Measurements from ENCODE around the gene TBC1D2B. TPM values are rescaled to one million over a fixed set of nuclear protein-coding genes. Genes with fewer than 3 reads are reported as not detected.
"Not testable (repeated sequence)": the region's sequence is repeated elsewhere in the genome, so short reads cannot be mapped to it uniquely, and the experiment has no call there.

The TBC1D2B gene
- total and polyA plus RNA-seq, 5 donors from 2014 or later = 12.2 to 117 (median 17.6) TPM

GRCh38 chr15:77991658-77992201 is 85.8 kb downstream of the TBC1D2B start:
- H3K36me3 ChIP-seq (ENCODE audit: control insufficient read depth, insufficient read depth, low read length); H3K27me3 ChIP-seq (ENCODE audit: control insufficient read depth, insufficient read depth, low read length); H3K4me3 Mint-ChIP-seq; DNase-seq; H3K36me3 Mint-ChIP-seq; H3K27ac Mint-ChIP-seq; H3K9me3 Mint-ChIP-seq; H3K4me3 ChIP-seq (ENCODE audit: low read depth, low read length); H3K9me3 ChIP-seq (ENCODE audit: control insufficient read depth in 2 of 2, low read length in 2 of 2); H3K27me3 Mint-ChIP-seq; ATAC-seq (ENCODE audit: low read depth in 2 of 2); H3K27ac ChIP-seq (ENCODE audit: insufficient read depth, low read length, poor library complexity, severe bottlenecking): not testable (repeated sequence)
- H3K4me1 ChIP-seq (ENCODE audit: control insufficient read depth, insufficient read depth, low read length, poor library complexity, severe bottlenecking) = peaks cover 13% of the 10 kb centered on the region
- H3K4me1 Mint-ChIP-seq = peaks cover 0 to 27% (median 4%) of the 10 kb centered on the region in 4 donors

- DNase-seq = no peak
- peaks cover 2% of the 10 kb centered on the region for H3K36me3 ChIP-seq (ENCODE audit: control insufficient read depth, insufficient read depth, low read length)
- H3K4me3 ChIP-seq (ENCODE audit: low read depth, low read length) = no peak overlapping the region
- ATAC-seq (ENCODE audit: low read depth in 2 of 2) = no peak
- H3K4me1 ChIP-seq (ENCODE audit: control insufficient read depth, insufficient read depth, low read length, poor library complexity, severe bottlenecking) = peaks cover 13% of the 10 kb centered on the region
- H3K27ac ChIP-seq (ENCODE audit: insufficient read depth, low read length, poor library complexity, severe bottlenecking) = no peak overlapping the region
- H3K4me3 Mint-ChIP-seq = peak overlapping the region; percentile 22 to 80 (median 52)
- no peaks in the 10 kb centered on the region for H3K36me3 Mint-ChIP-seq
- H3K27me3 ChIP-seq (ENCODE audit: control insufficient read depth, insufficient read depth, low read length) = no peaks in the 10 kb centered on the region
- no peaks in the 10 kb centered on the region for H3K9me3 ChIP-seq (ENCODE audit: control insufficient read depth in 2 of 2, low read length in 2 of 2)
- no peaks in the 10 kb centered on the region for H3K27me3 Mint-ChIP-seq
- peaks cover 0 to 27% (median 4%) of the 10 kb centered on the region in 4 donors for H3K4me1 Mint-ChIP-seq
- peak overlapping the region; percentile 58 to 89 (median 88) for H3K27ac Mint-ChIP-seq
- peaks cover 0 to 2% (median 0%) of the 10 kb centered on the region in 7 donors for H3K9me3 Mint-ChIP-seq
Observed at GRCh38 chr15:77991029-77991406, 86.5 kb downstream of the TBC1D2B start.

- peak overlapping the region in 1 of 4 donors; percentile 13 for H3K4me3 Mint-ChIP-seq
- Histone ChIP-seq H3K27me3 (ENCODE audit: control insufficient read depth, insufficient read depth, low read length) (no peaks in the 10 kb centered on the region), H3K27ac (ENCODE audit: insufficient read depth, low read length, poor library complexity, severe bottlenecking) (no peak overlapping the region), H3K36me3 (ENCODE audit: control insufficient read depth, insufficient read depth, low read length) (peaks cover 2% of the 10 kb centered on the region), H3K4me1 (ENCODE audit: control insufficient read depth, insufficient read depth, low read length, poor library complexity, severe bottlenecking) (peaks cover 13% of the 10 kb centered on the region), H3K9me3 (ENCODE audit: control insufficient read depth in 2 of 2, low read length in 2 of 2) (no peaks in the 10 kb centered on the region), H3K4me3 (ENCODE audit: low read depth, low read length) (no peak overlapping the region)
- no peaks in the 10 kb centered on the region for H3K36me3 Mint-ChIP-seq
- DNase-seq (no peak), ATAC-seq (ENCODE audit: low read depth in 2 of 2) (no peak)
- H3K27me3 Mint-ChIP-seq = no peaks in the 10 kb centered on the region
- H3K27ac Mint-ChIP-seq = peak overlapping the region in 1 of 3 donors; percentile 20
- H3K4me1 Mint-ChIP-seq = peaks cover 0 to 27% (median 4%) of the 10 kb centered on the region in 4 donors
- peaks cover 0 to 2% (median 0%) of the 10 kb centered on the region in 7 donors for H3K9me3 Mint-ChIP-seq
Observed at GRCh38 chr15:77989296-77990143, 88.0 kb downstream of the TBC1D2B start.

GRCh38 chr15:77988347-77989295 is 88.9 kb downstream of the TBC1D2B start:
- H3K4me3 Mint-ChIP-seq = peak overlapping the region in 1 of 4 donors; percentile 13
- H3K27me3 Mint-ChIP-seq = no peaks in the 10 kb centered on the region
- peaks cover 0 to 24% (median 4%) of the 10 kb centered on the region in 4 donors for H3K4me1 Mint-ChIP-seq
- Histone ChIP-seq H3K36me3 (ENCODE audit: control insufficient read depth, insufficient read depth, low read length) (no peaks in the 10 kb centered on the region), H3K27ac (ENCODE audit: insufficient read depth, low read length, poor library complexity, severe bottlenecking) (no peak overlapping the region), H3K4me3 (ENCODE audit: low read depth, low read length) (no peak overlapping the region), H3K9me3 (ENCODE audit: control insufficient read depth in 2 of 2, low read length in 2 of 2) (no peaks in the 10 kb centered on the region), H3K27me3 (ENCODE audit: control insufficient read depth, insufficient read depth, low read length) (no peaks in the 10 kb centered on the region), H3K4me1 (ENCODE audit: control insufficient read depth, insufficient read depth, low read length, poor library complexity, severe bottlenecking) (peaks cover 13% of the 10 kb centered on the region)
- no peak for ATAC-seq (ENCODE audit: low read depth in 2 of 2)
- H3K9me3 Mint-ChIP-seq = peaks cover 0 to 2% (median 0%) of the 10 kb centered on the region in 7 donors
- DNase-seq = no peak
- no peaks in the 10 kb centered on the region for H3K36me3 Mint-ChIP-seq
- H3K27ac Mint-ChIP-seq = peak overlapping the region in 1 of 3 donors; percentile 20

DNA sequence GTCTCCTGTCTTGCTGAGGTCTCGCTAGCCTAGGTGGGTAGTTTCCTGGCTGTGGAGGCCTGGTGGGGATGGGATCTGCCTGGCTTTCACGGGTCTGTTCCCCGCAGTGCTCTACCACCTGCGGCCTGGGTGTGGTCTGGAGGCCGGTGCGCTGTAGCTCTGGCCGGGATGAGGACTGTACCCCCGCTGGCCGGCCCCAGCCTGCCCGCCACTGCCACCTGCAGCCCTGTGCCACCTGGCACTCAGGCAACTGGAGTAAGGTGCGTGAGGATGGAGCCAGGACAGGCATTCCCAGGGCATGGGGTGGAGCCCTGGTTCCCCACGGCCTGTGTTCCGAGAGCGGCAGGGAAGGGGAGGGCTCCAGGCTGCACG is 89.8 kb downstream of the TBC1D2B start:
- H3K27ac Mint-ChIP-seq, H3K4me3 Mint-ChIP-seq: not testable (repeated sequence)

DNA sequence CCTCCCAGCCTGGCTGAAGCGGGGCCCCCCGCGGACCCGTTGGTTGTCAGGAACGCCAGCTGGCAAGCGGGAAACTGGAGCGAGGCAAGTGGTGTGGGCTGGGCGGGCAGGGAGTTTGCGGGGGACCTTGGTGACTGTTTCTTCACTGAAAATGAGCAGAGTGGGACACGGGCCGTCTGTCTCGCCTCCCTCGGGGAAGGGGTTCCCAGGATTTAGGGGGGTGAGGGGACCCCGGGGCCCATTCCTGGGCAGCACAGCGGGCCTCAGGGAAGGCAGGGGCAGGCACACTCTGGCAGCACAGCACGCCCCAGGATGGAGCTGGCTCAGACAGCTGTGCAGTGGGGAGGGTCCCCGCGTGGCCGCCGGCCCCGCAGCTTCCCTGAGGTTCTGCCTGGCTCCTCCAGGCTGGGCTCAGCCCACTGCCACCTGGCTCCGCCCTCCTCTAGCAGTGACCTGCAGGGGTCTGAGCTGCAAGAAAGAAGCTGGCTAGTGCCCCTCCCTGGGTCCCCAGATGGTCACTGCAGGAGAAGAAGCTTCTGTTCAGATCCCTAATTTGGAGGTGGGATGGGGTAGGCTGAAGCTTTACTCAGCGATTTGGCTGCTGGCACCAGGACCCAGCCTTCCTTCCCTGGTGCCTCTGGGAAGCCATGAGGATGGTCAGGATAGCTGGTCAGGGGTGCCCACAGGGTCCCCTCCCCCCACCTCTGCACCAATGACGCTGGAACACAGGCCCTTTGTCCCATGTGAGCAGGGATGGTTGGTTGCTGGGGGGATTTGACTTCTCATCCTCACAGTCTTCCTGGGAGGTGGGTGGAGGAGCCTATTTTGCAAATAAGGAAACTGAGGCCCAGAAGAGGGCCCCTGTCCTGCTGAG is 90.4 kb downstream of the TBC1D2B start:
- DNase-seq = no peak
- no peak for ATAC-seq (ENCODE audit: low read depth in 2 of 2)

More for the DNA sequence above, 89.8 kb downstream of the TBC1D2B start:
- H3K36me3 Mint-ChIP-seq; H3K27me3 ChIP-seq (ENCODE audit: control insufficient read depth, insufficient read depth, low read length); DNase-seq; H3K4me3 ChIP-seq (ENCODE audit: low read depth, low read length); H3K9me3 ChIP-seq (ENCODE audit: control insufficient read depth in 2 of 2, low read length in 2 of 2); H3K9me3 Mint-ChIP-seq; H3K36me3 ChIP-seq (ENCODE audit: control insufficient read depth, insufficient read depth, low read length); ATAC-seq (ENCODE audit: low read depth in 2 of 2); H3K27ac ChIP-seq (ENCODE audit: insufficient read depth, low read length, poor library complexity, severe bottlenecking); H3K27me3 Mint-ChIP-seq: not testable (repeated sequence)
- peaks cover 13% of the 10 kb centered on the region for H3K4me1 ChIP-seq (ENCODE audit: control insufficient read depth, insufficient read depth, low read length, poor library complexity, severe bottlenecking)
- H3K4me1 Mint-ChIP-seq = peaks cover 0 to 23% (median 4%) of the 10 kb centered on the region in 4 donors

More for the DNA sequence above, 90.4 kb downstream of the TBC1D2B start:
- H3K4me3 Mint-ChIP-seq = no peak overlapping the region
- Histone ChIP-seq H3K36me3 (ENCODE audit: control insufficient read depth, insufficient read depth, low read length) (no peaks in the 10 kb centered on the region), H3K4me1 (ENCODE audit: control insufficient read depth, insufficient read depth, low read length, poor library complexity, severe bottlenecking) (peaks cover 13% of the 10 kb centered on the region), H3K9me3 (ENCODE audit: control insufficient read depth in 2 of 2, low read length in 2 of 2) (no peaks in the 10 kb centered on the region), H3K27me3 (ENCODE audit: control insufficient read depth, insufficient read depth, low read length) (no peaks in the 10 kb centered on the region), H3K27ac (ENCODE audit: insufficient read depth, low read length, poor library complexity, severe bottlenecking) (no peak overlapping the region), H3K4me3 (ENCODE audit: low read depth, low read length) (no peak overlapping the region)
- H3K4me1 Mint-ChIP-seq = peaks cover 0 to 23% (median 4%) of the 10 kb centered on the region in 4 donors
- H3K27me3 Mint-ChIP-seq = no peaks in the 10 kb centered on the region
- no peaks in the 10 kb centered on the region for H3K36me3 Mint-ChIP-seq
- no peak overlapping the region for H3K27ac Mint-ChIP-seq
- peaks cover 0 to 2% (median 0%) of the 10 kb centered on the region in 7 donors for H3K9me3 Mint-ChIP-seq

All from CD4-positive, CD25-positive, alpha-beta regulatory T cell (primary cell).